H1 (cell line): ENCODE results near the gene ASH1L. TPM values are rescaled to one million over a fixed set of nuclear protein-coding genes. Genes with fewer than 3 reads are reported as not detected.

Experiments
- CTCF ChIA-PET: fragments of 300-600 bp; sonication (Branson Sonifier 250); formaldehyde crosslinking; loops from one replicate; lab custom pipeline; 2021; ENCODE audit not compliant: partially characterized antibody; lab: Charles Lee
- POLR2A ChIA-PET: fragments of 300-600 bp; sonication (Branson Sonifier 250); formaldehyde crosslinking; loops from one replicate; lab custom pipeline; 2021; ENCODE audit warnings: inconsistent platforms; ENCODE audit not compliant: partially characterized antibody; lab: Charles Lee
- DNase-seq, 2 experiments: peaks; one replicate each; pipeline versions ENCODE4 v3.0.0 to v3.0.0-alpha.2; 2010 to 2022; ENCODE audit warnings: low spot score in 2 of 2, low read depth in 1 of 2, mixed read lengths in 1 of 2
- FAIRE-seq: peaks from 2 replicates; lab custom pipeline; 2011; peaks lifted over from hg19 to GRCh38; lab: Jason Lieb, UNC
- H2AFZ ChIP-seq: 2 replicates; pipeline ENCODE4 v1.8.1; 2012; ENCODE audit warnings: low read length, inconsistent platforms
- H2AK5ac ChIP-seq: 2 replicates; pipeline ENCODE4 v1.6.1; 2013; ENCODE audit warnings: low read depth, low read length
- H2BK120ac ChIP-seq: replicated peaks from 2 replicates; pipeline ENCODE3; 2013; ENCODE audit warnings: low read depth, low read length, inconsistent platforms
- H2BK12ac ChIP-seq: 2 replicates; pipeline ENCODE4 v1.6.1; 2013; ENCODE audit warnings: low read depth, low read length
- H2BK15ac ChIP-seq: 2 replicates; pipeline ENCODE4 v1.6.1; 2013; ENCODE audit warnings: low read length
- H2BK20ac ChIP-seq: 2 replicates; pipeline ENCODE4 v1.6.1; 2013; ENCODE audit warnings: low read length
- H2BK5ac ChIP-seq: 2 replicates; pipeline ENCODE4 v1.6.1; 2013; ENCODE audit warnings: low read depth, low read length
- H3K14ac ChIP-seq: 2 replicates; pipeline ENCODE4 v1.6.1; 2013; ENCODE audit warnings: inconsistent platforms; ENCODE audit not compliant: insufficient read length
- H3K18ac ChIP-seq: 2 replicates; pipeline ENCODE4 v1.6.1; 2013; ENCODE audit warnings: low read length; ENCODE audit errors: extremely low read depth
- H3K23ac ChIP-seq: 2 replicates; pipeline ENCODE4 v1.6.1; 2013; ENCODE audit warnings: inconsistent platforms; ENCODE audit not compliant: insufficient read length
- H3K23me2 ChIP-seq: 2 replicates; pipeline ENCODE4 v1.6.1; 2013; ENCODE audit warnings: low read depth, low read length
- H3K27ac ChIP-seq: 2 replicates; pipeline ENCODE4 v1.6.1; 2011; ENCODE audit warnings: low read depth, low read length, inconsistent platforms
- H3K27me3 ChIP-seq, 4 experiments: replicated peaks in 1 of 4; 1 replicate in 1 of 4; 2 replicates in 3 of 4; pipeline versions ENCODE4 v1.6.1 to v1.8.1; 2011 to 2013; ENCODE audit warnings: low read length in 3 of 4, mild to moderate bottlenecking in 3 of 4, inconsistent platforms in 2 of 4, mixed read lengths in 2 of 4, moderate library complexity in 1 of 4; ENCODE audit not compliant: control insufficient read depth in 3 of 4, insufficient read depth in 3 of 4; ENCODE audit errors: extremely low read depth in 1 of 4
- H3K36me3 ChIP-seq, 4 experiments: 2 replicates each; pipeline versions ENCODE4 v1.6.1 to v1.8.1; 2011 to 2013; ENCODE audit warnings: mild to moderate bottlenecking in 4 of 4, low read length in 3 of 4, moderate library complexity in 2 of 4, control low read depth in 1 of 4, inconsistent platforms in 1 of 4; ENCODE audit not compliant: insufficient read depth in 4 of 4, control insufficient read depth in 2 of 4
- H3K4ac ChIP-seq: replicated peaks from 2 replicates; pipeline ENCODE3; 2013; ENCODE audit warnings: low read length, low read depth, mixed read lengths, inconsistent platforms; ENCODE audit not compliant: insufficient read length
- H3K4me1 ChIP-seq, 4 experiments: replicated peaks in 1 of 4; 1 replicate in 1 of 4; 2 replicates in 3 of 4; pipeline versions ENCODE4 v1.6.1 to v1.8.1; 2011 to 2013; ENCODE audit warnings: low read length in 3 of 4, inconsistent platforms in 2 of 4, mixed read lengths in 1 of 4; ENCODE audit not compliant: insufficient read depth in 4 of 4, control insufficient read depth in 3 of 4
- H3K4me2 ChIP-seq, 2 experiments: 2 replicates each; pipeline versions ENCODE4 v1.6.1 to v1.8.1; 2011 to 2013; ENCODE audit warnings: low read depth in 2 of 2, low read length in 2 of 2, control low read depth in 1 of 2, inconsistent platforms in 1 of 2, mild to moderate bottlenecking in 1 of 2; ENCODE audit not compliant: insufficient read depth in 1 of 2
- H3K4me3 ChIP-seq, 4 experiments: fragments of 200-600, 300-600 bp in 1 of 4; sonication (generic), shearing (Covaris generic), sonication (Bioruptor Twin) in 1 of 4; 2 replicates each; pipeline versions ENCODE4 v1.5.1 to v1.8.1; 2011 to 2016; ENCODE audit warnings: low read length in 4 of 4, low read depth in 3 of 4, control low read depth in 2 of 4, inconsistent platforms in 2 of 4, mild to moderate bottlenecking in 2 of 4, mixed read lengths in 1 of 4, moderate library complexity in 1 of 4; ENCODE audit not compliant: insufficient read depth in 2 of 4; ENCODE audit errors: extremely low read depth in 1 of 4
- H3K56ac ChIP-seq: replicated peaks from 2 replicates; pipeline ENCODE3; 2013; ENCODE audit warnings: low read depth, mild to moderate bottlenecking, mixed read lengths, low read length, inconsistent platforms; ENCODE audit not compliant: insufficient read length
- H3K79me1 ChIP-seq: 2 replicates; pipeline ENCODE4 v1.6.1; 2013; ENCODE audit warnings: low read depth, low read length, control low read depth
- H3K79me2 ChIP-seq, 2 experiments: 2 replicates each; pipeline versions ENCODE4 v1.6.1 to v1.8.1; 2012 to 2013; ENCODE audit warnings: low read length in 2 of 2, mild to moderate bottlenecking in 2 of 2, inconsistent platforms in 1 of 2; ENCODE audit not compliant: insufficient read depth in 2 of 2, control insufficient read depth in 1 of 2
- H3K9ac ChIP-seq, 4 experiments: replicated peaks in 1 of 4; 1 replicate in 1 of 4; 2 replicates in 3 of 4; pipeline versions ENCODE4 v1.6.1 to v1.8.1; 2011 to 2013; ENCODE audit warnings: low read depth in 3 of 4, low read length in 3 of 4, control low read depth in 2 of 4, mild to moderate bottlenecking in 2 of 4, moderate library complexity in 2 of 4, inconsistent platforms in 1 of 4; ENCODE audit errors: extremely low read depth in 1 of 4
- H3K9me3 ChIP-seq, 2 experiments: 2 replicates each; pipeline versions ENCODE4 v1.6.1 to v1.8.1; 2012 to 2013; ENCODE audit warnings: mild to moderate bottlenecking in 2 of 2, moderate library complexity in 2 of 2, control low read depth in 1 of 2, inconsistent platforms in 1 of 2, low read depth in 1 of 2, low read length in 1 of 2, mixed read lengths in 1 of 2; ENCODE audit not compliant: insufficient read depth in 2 of 2
- H4K20me1 ChIP-seq, 2 experiments: replicated peaks in 1 of 2; 2 replicates each; pipeline versions ENCODE3 to v1.8.1; 2011 to 2013; ENCODE audit warnings: inconsistent platforms in 2 of 2, low read length in 2 of 2, mild to moderate bottlenecking in 1 of 2; ENCODE audit not compliant: insufficient read depth in 2 of 2, control insufficient read depth in 1 of 2
- H4K5ac ChIP-seq: 2 replicates; pipeline ENCODE4 v1.6.1; 2013; ENCODE audit warnings: low read length, low read depth, mixed read lengths, inconsistent platforms; ENCODE audit not compliant: insufficient read length
- H4K8ac ChIP-seq: 2 replicates; pipeline ENCODE4 v1.8.0; 2013; ENCODE audit warnings: mild to moderate bottlenecking, moderate library complexity, low read length, inconsistent platforms; ENCODE audit not compliant: insufficient read depth; ENCODE audit errors: extremely low read depth
- H4K91ac ChIP-seq: replicated peaks from 2 replicates; pipeline ENCODE3; 2013; ENCODE audit warnings: low read length, mixed read lengths, inconsistent platforms; ENCODE audit not compliant: insufficient read length
- ATF2 ChIP-seq: IDR thresholded peaks from 2 replicates; pipeline ENCODE4 v1.6.1; 2012; ENCODE audit warnings: low read length, inconsistent platforms
- CBX8 ChIP-seq: fragments of 300-800, 300-1000 bp; sonication (generic); IDR thresholded peaks from 2 replicates; pipeline ENCODE4 v1.7.1; 2016; ENCODE audit warnings: low read depth, low read length, borderline replicate concordance
- CHD1 ChIP-seq: IDR thresholded peaks from 2 replicates; pipeline ENCODE4 v1.6.1; 2012; ENCODE audit warnings: low read depth, low read length, improper control_type of control experiment
- CTBP2 ChIP-seq: IDR thresholded peaks from 2 replicates; pipeline ENCODE4 v1.7.0; 2011; ENCODE audit warnings: borderline replicate concordance, mild to moderate bottlenecking, moderate library complexity, mixed read lengths, low read length; ENCODE audit not compliant: insufficient read depth, insufficient read length
- FOSL1 ChIP-seq: IDR thresholded peaks from 2 replicates; pipeline ENCODE4 v1.6.1; 2011; ENCODE audit warnings: mild to moderate bottlenecking, low read depth, low read length, moderate library complexity; ENCODE audit not compliant: insufficient read depth
- GTF2F1 ChIP-seq: IDR thresholded peaks from 2 replicates; pipeline ENCODE4 v1.6.1; 2012; ENCODE audit warnings: low read depth, low read length, improper control_type of control experiment, borderline replicate concordance
- JUN ChIP-seq: IDR thresholded peaks from 2 replicates; pipeline ENCODE4 v1.6.1; 2011; ENCODE audit warnings: low read depth, mild to moderate bottlenecking, improper control_type of control experiment, low read length
- JUND ChIP-seq: IDR thresholded peaks from 2 replicates; pipeline ENCODE4 v1.6.1; 2011; ENCODE audit warnings: mild to moderate bottlenecking, improper control_type of control experiment, low read length
- KDM1A ChIP-seq: fragments of 200-600, 300-600 bp; sonication (generic); IDR thresholded peaks from 2 replicates; pipeline ENCODE4 v1.7.1; 2016; ENCODE audit warnings: mild to moderate bottlenecking, low read length, borderline replicate concordance
- MAX ChIP-seq: IDR thresholded peaks from 2 replicates; pipeline ENCODE4 v1.6.1; 2012; ENCODE audit warnings: inconsistent platforms
- POU5F1 ChIP-seq: IDR thresholded peaks from 2 replicates; pipeline ENCODE4 v1.6.1; 2011; ENCODE audit warnings: low read depth, mild to moderate bottlenecking, low read length, moderate library complexity
- TEAD4 ChIP-seq: IDR thresholded peaks from 2 replicates; pipeline ENCODE4 v1.6.1; 2012; ENCODE audit warnings: low read depth, low read length, inconsistent platforms, mixed read lengths
- ZNF274 ChIP-seq: IDR thresholded peaks from 2 replicates; pipeline ENCODE4 v1.7.0; 2012; ENCODE audit warnings: low read length, borderline replicate concordance; ENCODE audit errors: extremely low read depth
- WGBS, 2 experiments: shearing (Covaris generic) in 1 of 2; methylation state at CpG; one replicate each; pipeline versions ENCODE4 v1.1.6 to v1.1.7; 2013 to 2015; ENCODE audit warnings: low lambda C conversion rate in 2 of 2, mixed read lengths in 2 of 2, inconsistent platforms in 1 of 2, low coverage in 1 of 2, missing lambda C conversion rate in 1 of 2; ENCODE audit not compliant: insufficient replicate concordance in 2 of 2, insufficient coverage in 1 of 2, insufficient read length in 1 of 2; ENCODE audit errors: extremely low coverage in 1 of 2, missing lambda C conversion rate in 1 of 2; 5-methylcytosine and 5-hydroxymethylcytosine counted together
- polyA plus RNA-seq, 7 experiments: library from polyadenylated mRNA; depleted of rRNA in 3 of 7; stranded (reverse) in 5 of 7; unstranded in 2 of 7; fragments of >200 nt in 5 of 7; fragments of 200-250 nt in 2 of 7; gene quantifications; 1 replicate in 5 of 7; 2 replicates in 1 of 7; 4 replicates in 1 of 7; pipeline versions ENCODE4 v1.2.1 to v1.2.3, GENCODE V29; 2011 to 2013; ENCODE audit warnings: missing spikeins in 2 of 7, mixed read lengths in 2 of 7
- total RNA-seq: library from RNA; stranded (reverse); fragmentation: NEBNext Ultra II Directional; extraction: Animal tissue kit (Norgen Biotek cat#: 25700); gene quantifications from 2 replicates; pipeline ENCODE4 v1.2.1, GENCODE V29; 2021

ASH1L gene
- total and polyA plus RNA-seq, 2 of the 8 experiments (the other 6 are each of a cell fraction or from before 2014, with no cell fraction given), result 7.5 to 27.6 TPM

- Histone ChIP-seq H3K4me3 (no peak overlapping the region), H3K56ac (no peak overlapping the region), H2AK5ac (no peak overlapping the region), H4K5ac (no peak overlapping the region), H3K9me3 (no peaks in the 10 kb centered on the region), H4K91ac (no peak overlapping the region), H2BK15ac (no peak overlapping the region), H3K18ac (no peak overlapping the region), H3K4ac (no peak overlapping the region), H3K79me1 (no peaks in the 10 kb centered on the region; the same call in 1 of the 2 replicates), H2BK120ac (no peak overlapping the region), H2AFZ (no peak overlapping the region), H3K27ac (no peak overlapping the region), H3K27me3 (no peaks in the 10 kb centered on the region), H3K23ac (no peak overlapping the region), H3K79me2 (peaks cover 0 to 85% of the 10 kb centered on the region in 2 experiments; a peak in 3 of 4 replicates), H3K9ac (no peak overlapping the region), H2BK20ac (no peak overlapping the region), H4K20me1 (peaks cover 2 to 5% of the 10 kb centered on the region in 2 experiments), H3K4me1 (no peaks in the 10 kb centered on the region), H3K23me2 (no peaks in the 10 kb centered on the region), H3K4me2 (no peak overlapping the region), H4K8ac (no peak overlapping the region), H3K14ac (no peak overlapping the region), H2BK5ac (no peak overlapping the region), H2BK12ac (no peak overlapping the region), H3K36me3 (no peaks in the 10 kb centered on the region)
- FAIRE-seq (no peak), DNase-seq (no peak)
- POLR2A ChIA-PET, result interaction anchor here (1.2 kb wide), 2 partner anchors 11 to 536 kb away, joined by 3 to 4 read pairs; no protein-coding TSS in a partner anchor
- CTCF ChIA-PET, result no interaction called here
- 87% methylated on average over 4 of the region's 4 CpGs; no CpG with 5 or more reads in 1 of the 2 experiments for WGBS, 2 experiments
- TF ChIP-seq ZNF274, result no peak
- TF ChIP-seq ATF2, result no peak
- no peak for TF ChIP-seq CBX8
- TF ChIP-seq CHD1, result no peak
- TF ChIP-seq GTF2F1, result no peak
- no peak for TF ChIP-seq POU5F1
- no peak for TF ChIP-seq JUND
- no peak for TF ChIP-seq FOSL1
- no peak for TF ChIP-seq MAX
- TF ChIP-seq CTBP2, result no peak
- TF ChIP-seq KDM1A, result no peak
- TF ChIP-seq JUN, result no peak
- TF ChIP-seq TEAD4, result no peak
Observed at GRCh38 chr1:155537193-155537592, 25.4 kb downstream of the ASH1L start.
